COLO668 (cell line): Measurements from ENCODE around the gene FEZF2.

Experiments used
- DNase-seq: peaks from one replicate; lab custom pipeline; 2025; ENCODE audit not compliant: unreplicated experiment; lab: John Stamatoyannopoulos, UW

The FEZF2 gene

DNA sequence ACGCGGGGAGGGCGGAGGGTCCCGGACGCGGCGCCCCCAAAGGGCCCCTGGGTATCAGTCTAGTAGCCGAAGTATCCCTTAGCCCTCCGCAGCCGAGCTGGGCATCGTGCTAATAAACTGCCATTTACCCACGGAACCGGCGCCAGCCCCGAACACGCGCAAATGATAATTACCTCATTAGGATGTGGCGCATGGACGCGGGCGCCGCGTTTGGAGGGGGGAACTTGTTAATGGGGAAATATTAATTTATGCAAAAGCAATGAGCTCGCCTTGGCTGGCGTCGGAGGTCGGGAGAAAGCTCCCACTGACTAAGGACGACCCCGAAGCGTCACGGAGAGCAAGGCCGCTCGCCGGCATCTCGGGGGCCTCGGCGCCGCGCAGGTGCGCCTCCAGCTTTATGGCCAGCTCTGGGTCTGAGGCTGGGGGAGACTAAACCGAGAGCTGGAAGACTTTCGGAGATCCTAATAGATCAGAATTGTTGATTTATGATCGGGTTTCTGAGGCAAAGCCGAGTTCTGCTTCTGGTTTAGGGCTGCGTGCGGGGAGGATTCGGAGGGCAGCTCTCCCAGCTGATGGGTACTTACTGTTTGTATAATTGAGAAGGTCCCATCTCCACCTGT is 474 bp upstream of the FEZF2 start:
- DNase-seq: peak; percentile 9

DNA sequence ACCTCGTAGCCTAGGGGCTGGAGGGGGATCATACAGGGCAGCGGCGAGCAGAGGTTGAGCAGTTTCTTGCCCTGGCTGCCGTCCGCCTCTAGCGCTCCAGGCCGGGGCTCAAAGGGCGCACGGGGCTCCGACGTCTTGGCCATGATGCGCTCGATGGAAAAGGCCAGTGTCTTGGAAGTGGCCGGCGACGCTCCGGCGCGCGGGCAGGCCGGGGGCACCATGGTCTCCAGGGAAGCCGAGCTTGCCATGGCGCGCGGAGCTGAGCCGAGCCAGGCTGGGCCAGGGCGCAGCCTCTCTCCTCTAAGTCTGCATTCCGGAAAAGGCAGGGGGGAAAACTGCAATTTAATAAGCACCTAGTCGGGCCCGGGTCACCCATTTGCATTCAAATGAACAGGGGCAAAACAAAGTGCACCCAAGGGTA is 719 bp downstream of the FEZF2 start:
- peak; percentile 36 for DNase-seq

DNA sequence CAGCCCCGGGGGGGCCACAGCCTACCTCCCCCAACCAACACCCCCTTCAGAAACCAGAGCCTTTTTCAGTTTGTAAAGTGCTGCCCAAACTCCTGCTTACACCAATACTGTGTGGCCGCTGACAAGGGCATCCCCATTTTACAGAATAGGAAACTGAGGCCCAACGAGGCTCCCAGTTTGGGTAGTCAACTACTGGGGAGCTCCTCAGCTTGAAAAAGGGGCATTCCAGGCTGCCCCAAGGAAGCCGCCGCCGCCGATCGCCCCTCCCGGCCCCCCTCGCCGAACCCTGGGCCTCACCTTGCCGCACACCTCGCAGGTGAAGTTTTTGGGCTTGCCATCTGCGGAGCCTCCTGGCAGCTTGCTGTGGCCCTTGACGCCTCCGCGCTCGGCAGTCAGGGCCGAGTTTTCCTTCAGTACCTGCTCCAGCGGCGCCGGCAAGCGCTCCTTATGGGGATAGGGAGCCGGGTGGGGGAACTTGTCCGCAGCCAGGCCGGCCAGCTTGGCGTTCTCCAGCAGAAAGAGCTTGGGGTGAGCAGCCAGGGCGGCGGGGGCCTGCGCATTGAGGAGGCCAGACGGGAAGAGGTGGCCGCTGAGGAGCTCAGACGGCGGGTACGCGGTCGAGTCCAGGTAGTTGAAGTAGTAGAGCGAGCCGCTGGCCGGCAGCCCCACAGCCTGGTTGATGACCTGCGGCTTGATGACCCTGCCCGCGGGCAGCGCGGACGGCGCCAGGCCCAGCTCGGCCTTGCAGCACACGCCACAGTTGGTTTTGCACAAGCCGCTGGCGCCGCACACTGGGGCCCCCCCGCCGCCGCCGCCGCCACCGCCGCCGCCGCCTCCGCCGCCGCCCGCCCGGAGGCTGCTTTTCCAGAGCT is 1.4 kb downstream of the FEZF2 start:
- DNase-seq: peak; percentile 48

DNA sequence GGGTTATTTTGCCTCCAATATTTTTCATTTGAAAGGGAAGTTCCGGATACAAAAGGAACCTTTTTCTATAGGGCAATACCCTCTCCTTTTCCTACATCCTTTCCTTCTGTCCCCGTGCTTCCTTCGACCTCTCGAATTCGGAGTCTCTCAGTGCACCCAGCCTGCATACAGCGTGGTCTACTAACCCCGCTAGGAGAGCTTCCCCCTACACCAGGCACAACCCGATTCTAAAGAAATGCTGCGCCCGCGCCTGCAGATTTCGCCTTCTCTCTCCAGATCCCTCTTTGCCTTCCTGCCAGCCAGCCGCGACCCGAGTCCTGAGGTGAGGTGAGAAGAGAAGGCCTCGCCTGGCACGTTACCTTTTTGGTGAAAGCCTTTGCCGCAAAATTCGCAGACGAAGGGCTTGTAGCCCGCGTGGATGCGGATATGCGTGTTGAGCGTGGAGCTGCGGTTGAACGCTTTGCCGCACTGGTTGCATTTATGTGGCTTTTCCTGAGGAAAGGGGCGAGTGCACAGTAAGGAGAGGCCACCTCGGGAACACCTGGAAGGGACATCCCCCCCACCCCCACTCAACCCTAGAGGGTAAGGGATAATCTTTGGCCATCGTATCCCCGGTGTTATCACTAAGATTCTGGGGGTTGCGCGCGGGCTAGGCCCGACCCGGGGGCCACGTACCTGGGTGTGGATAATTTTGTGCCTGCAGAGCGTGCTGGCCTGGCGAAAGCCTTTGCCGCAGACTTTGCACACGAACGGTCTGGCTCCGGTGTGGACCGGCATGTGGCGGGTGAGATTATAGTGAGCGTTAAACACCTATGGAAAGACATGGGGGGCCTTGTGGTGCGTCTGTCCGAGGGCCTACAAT is 2.3 kb downstream of the FEZF2 start:
- DNase-seq: peak; percentile 17

DNA sequence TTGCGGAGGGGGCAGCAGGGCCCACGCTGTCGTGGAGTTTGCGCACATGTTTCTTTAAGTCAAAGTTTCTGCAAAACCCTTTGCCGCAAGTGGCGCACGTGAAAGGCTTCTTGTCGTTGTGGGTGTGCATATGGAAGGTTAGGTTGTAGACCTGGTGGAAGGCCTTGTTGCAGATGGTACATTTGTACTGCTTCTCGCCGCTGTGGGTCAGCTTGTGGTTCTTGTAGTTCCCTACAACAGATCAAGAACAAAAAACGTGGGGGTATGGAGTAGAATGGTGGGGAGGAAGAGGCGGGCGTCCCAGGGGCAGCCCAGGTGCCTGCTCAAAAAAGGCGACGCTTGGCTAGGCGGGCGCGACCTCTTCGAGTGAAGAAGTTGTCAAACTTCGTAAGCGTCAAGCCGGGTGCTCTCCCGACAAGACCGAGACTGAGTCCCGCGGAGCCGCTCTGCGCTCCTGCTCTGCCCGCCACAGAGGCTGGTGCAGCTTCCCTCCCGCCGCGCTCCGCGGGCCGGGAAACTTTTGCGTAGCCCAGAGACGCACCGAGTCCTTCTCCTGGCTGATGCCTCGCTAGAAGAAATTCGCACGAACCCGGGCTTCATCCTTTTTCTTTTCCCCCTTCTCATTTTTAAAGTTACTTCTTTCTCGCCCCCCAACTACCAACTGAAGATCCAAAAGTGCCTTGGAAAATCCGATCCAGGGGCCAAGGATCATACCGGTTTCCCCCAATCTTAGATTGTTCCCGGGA is 3.1 kb downstream of the FEZF2 start:
- no peak for DNase-seq

DNA sequence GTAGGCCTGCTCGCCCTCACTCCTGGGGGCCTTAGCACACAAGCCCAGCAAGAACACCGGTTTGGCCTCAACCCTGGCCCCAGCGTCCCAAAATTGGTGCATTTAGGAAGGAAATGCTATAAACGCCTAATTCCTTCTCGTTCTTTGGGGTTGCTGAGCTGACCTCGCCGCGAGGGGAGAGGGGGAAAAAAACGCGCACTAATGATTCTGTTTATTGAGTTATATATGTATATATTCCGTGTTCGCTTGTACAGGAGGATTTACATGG is 3.9 kb downstream of the FEZF2 start:
- no peak for DNase-seq

DNA sequence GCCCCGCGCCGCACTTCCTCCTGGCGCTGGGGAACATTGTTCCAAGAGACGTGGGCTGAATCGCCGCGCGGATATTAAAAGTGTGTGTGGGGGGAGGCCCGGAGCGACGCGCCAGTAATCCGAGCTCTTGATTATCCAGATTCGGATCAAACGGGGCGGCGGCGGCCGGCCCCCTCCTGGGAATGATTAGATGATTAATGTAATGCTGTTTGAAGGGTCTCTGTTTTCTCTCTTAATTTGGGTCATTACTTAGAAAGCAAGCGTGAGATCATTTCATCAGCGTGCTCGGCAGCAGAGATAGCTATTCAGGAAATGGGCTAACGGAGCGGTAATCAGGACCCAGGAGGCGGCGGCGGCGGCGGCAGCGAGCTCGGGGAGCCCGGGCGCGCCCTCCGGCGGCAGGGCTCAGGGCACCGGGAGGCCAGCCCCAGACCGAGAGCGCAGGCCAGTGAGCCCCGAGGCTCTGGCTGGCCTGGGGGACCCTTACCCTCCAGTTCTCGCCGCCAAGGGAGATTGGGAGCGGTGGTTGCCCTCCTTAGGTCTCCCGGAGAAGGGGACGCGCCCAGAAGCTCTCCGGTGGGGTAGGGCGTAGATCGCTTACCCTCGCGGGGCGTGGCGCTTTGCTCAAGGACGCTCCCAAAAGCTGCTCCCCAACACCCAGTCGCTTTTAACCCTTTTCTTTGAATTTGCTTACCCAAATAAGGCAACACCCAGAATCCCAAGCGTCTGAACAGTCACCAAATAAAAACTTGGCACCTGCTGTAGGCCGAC is 4.5 kb downstream of the FEZF2 start:
- DNase-seq: peak; percentile 4

DNA sequence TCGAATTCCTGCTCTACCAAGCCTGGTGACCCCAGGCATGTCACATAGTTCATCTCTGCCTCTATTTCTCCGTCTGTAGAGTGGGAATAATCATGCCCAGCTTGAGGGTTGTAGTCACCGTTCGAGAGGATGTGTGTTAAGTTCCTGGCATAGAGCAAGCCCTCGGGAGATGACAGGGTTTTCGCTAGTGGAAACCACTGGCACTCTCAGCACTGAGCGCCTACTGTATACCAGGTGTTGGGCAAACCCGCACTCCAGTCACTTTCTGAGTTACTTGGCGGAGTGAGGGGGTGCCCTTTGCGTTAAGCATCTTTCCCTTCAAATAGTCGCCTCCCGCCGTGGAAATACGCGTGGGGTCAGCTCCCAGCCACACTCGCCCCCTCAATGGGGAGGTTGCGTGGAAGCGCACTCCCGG is 5.1 kb downstream of the FEZF2 start:
- DNase-seq: no peak

DNA sequence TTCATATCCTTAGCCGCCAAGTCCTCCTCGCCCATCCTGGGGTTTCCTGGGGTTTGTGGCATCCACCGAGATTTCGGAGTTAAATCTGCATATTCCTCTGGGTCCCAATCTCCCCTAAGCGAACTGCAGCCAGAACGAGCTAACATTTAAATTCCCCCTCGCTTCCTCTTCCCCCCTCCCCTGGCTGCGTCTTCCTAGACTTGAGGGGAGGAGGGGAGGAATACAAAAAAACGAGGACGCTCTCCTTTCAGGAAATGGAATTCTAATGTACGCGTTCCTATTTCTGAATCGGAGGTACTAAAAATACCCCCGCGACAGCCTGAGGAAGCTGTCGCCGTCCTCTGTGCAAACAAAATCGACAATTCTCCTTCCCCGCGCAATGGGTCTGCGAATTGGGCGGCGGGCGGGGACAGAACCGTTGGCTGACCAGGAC is 5.6 kb downstream of the FEZF2 start:
- DNase-seq: no peak

DNA sequence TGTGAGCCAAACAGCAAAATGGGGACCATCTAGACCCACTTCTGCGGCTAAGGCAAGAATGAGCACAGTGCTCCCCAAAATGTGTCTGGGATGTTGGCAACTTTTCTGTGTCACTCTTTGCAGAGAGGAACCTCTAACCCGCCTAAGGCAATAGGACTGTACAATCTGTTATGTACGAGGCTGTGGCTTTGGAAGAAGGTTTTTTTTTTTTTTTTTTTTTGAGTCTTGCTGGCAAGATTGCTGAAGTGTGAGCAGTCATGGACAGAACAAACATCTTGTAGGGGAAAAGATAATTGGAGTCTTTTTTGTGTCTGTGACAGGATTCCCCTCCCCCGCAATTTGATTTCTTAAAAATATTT is 7.2 kb downstream of the FEZF2 start:
- DNase-seq: no peak

DNA sequence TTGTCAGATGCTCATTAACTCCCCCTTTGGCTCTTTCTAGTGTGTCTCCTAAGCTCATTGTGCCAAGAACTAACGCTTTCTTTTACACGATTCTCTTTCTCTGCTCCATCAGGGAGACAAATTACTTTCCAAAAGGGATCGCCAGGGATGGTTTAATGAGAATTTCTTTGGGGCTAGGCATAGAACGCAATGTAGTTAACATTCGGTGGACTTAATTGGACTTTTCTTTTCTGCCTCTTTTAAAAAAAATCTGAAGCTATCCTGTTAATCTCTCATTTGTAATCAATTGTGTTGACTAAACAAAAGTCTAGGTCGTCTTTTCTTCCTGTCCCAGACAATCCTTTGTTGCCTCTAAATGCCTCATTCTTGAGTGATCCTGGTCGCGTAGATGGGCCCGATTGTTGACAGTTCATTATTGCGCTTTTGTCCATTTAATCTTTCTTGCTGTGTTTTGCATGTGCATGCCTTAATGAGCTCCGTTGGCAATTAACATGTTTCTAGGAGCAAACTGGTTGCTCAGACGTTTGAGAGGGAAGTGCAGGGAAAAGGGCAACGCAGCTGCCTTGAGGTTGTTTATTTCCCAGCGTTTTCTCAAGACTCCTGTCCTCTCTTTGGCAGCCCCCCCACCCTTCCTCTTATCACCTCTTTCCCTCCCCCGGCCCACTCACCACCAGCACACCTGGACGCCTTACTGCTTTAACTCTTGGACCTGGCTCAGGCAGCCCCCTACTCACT is 7.8 kb downstream of the FEZF2 start:
- DNase-seq: no peak

DNA sequence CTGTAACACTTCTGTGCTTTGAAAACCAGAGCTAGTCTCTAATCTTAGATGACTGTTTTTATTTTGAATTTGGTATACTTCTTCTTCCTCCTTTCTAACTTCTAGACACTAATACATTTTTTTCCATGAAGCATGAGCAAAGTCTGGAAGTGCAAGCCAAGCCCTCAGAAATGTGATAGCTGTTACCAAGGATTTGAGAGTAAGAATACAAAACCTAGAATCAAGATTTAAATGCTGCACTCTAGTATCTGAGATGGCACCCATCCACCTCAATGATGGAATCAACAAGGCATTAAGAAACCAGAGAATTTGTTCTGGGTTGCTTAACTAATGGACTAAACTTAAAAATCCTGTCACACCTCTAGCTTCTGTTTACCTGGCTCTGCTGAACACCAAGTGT is 9.2 kb downstream of the FEZF2 start:
- no peak for DNase-seq

DNA sequence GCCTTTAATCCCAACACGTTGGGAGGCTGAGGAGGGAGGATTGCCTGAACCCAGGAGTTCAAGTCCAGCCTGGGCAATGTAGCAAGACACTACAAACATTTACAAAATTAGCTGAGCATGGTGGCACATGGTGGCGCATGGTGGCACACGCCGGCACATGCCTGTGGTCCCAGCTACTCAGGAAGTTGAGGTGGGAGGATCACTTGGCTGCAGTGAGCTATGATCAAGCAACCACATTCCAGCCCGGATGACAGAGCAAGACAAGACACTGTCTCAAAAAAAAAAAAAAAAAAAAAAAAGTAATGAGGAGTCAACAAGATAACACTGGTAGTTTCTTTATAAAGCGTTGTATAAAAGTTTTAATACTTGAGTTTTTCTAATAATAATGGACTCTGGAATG is 10.1 kb downstream of the FEZF2 start:
- no peak for DNase-seq

DNA sequence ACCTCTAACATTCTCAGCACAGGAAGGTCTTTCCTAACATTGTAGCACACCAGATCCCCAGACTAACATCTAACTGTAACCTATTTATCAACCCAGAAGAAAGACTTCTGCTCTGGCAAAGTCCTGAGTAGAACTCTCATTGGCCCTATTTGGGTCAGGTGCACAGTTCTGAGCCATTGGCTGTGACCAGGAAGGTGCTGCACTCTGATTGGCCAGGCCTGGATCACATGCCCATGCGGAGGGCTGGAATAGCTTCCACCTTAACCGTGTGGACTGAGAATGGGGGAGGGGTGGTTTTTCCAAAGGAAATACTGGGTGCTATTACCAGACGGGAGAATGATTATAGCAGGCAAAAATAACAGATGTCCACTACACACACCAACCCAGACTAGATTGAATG is 11.5 kb downstream of the FEZF2 start:
- no peak for DNase-seq

DNA sequence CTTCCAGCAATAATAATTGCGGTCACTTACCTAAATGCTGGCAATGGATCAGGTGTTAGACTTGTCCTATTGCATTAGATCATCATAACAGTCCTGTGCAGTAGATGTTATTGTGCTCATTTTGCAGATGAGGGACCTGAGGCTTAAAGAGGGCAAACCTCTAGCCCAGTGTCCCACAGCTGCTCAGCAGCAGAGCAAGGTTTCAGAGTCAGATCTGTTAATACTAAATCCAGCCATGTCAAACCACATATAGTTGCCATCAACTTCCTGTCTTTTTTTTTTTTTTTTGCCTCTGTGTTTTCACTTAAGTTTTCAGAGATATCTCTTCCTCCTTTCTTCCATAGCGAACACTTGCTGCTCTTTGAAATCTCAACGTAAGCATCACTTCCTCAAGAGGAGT is 12.1 kb downstream of the FEZF2 start:
- no peak for DNase-seq

DNA sequence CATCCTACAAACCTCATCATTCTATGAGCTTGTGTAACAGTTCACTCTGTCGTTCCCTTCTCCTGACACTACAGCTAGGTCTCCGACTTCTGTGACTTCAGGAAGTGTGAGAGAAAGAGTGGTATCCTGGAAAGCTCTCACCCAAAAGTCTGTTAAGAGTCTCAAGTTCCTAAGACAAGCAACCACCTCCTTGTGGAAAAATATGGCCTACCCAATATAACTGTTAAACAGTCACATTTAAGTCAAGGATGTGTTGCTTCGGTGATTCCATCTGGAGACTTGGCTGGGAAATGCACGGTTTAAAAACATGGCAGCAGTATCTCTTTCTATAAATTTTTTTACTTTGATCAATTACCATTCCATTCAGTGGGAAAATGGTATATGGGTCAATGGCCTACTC is 13.8 kb downstream of the FEZF2 start:
- DNase-seq: no peak

DNA sequence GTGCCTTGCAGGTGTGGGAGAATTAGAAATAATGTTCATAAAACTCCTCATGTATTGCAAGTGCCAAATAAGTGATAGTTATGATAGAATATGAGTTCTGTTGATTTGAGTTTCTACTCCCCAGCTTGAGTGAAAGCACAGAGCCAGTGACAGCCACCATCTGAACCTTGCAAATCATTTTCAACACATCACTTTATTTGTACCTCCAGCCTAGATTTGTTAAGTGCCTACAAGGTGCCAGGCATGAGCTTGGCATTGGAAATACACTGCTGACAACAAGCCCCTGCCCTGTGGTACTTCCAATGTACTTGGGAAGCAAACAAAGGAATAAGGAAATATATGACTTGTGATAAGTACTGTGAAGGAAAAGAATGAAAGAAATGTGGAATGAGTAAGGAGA is 17.0 kb downstream of the FEZF2 start:
- no peak for DNase-seq

DNA sequence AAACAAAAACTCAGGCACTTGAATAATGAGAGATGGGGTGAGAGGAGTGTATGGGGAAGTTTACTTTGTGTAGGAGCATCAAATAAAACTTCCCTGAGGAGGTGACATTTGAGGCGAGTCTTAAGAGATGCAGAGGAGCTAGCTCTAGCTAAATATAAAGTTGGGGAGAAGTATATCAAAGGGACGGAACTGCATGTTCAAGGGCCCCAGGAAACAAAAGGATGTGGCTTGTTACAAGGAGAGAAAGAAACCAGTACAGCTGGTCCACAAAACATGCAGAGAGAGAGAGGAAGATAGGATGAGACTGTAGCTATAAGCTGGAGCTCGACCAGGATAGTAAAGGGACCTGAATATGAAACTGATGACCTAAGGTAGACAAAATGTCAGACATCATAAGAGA is 17.6 kb downstream of the FEZF2 start:
- DNase-seq: no peak

DNA sequence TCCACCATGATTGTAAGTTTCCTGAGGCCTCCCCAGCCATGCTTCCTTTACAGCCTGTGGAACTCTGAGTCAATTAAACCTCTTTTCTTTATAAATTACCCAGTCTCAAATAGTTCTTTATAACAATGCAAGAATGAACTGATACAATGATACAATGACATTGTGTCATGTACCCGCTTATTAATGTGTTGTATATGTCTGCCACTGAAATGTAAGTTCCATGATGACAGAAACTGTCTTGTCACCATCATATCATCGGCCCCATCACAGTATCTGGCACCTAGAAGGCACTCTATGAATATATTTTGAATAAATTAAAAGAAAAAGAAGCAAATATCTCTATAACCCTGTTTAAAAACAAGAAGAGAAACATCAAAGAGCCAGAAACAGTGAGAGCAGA is 29.6 kb downstream of the FEZF2 start:
- no peak for DNase-seq

DNA sequence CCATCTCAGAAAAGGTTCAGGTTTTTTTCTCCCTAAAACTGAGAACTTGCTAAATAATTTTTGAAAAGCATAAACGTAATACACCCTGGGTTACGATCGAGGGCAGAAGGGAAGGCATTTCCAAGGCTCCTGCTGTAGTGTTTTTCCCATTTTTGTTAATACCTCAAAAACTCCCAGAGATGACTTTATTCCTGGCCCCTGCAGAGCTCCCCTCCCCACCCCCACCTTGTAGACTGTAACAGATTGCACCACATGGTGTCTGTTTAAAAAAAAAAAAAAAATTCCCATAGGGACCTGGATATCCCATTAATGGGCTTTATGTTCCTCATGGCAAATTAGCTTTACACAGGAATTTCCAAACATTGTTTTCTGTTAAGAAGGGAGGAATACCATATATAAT is 38.2 kb downstream of the FEZF2 start:
- no peak for DNase-seq
